HUDEP-2 (cell line): Measurements from ENCODE around the gene RELN.

ENCODE experiments used
- DNase-seq, 76 experiments: peaks; one replicate each; lab custom pipeline; 2025; ENCODE audit not compliant: unreplicated experiment in 76 of 76; lab: John Stamatoyannopoulos, UW

RELN gene

DNA sequence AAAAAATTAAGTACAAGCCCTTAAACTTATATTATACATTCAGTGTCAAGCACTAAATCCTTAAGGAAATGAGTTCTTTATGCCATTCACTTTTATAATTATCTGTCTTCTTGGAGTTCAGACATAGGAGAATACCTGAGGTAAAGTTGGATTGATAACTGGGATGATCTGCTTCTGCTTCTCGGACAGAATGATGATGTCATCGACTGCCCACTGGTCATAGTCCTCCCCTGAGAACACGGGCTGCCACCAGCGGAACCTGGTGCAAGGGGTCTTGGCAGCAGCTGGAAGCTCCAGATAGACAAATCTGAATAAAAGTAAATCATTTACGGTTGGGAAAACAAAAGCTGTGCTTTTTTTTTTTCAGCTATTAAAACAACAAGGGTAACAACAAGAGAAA, 395.3 kb downstream of the RELN start:
- DNase-seq = no peak

GRCh38 chr7:103593691-103594090, 395.8 kb downstream of the RELN start:
- DNase-seq = no peak

- DNase-seq = no peak
Measured at GRCh38 chr7:103592844-103593243, 396.6 kb downstream of the RELN start.

DNA sequence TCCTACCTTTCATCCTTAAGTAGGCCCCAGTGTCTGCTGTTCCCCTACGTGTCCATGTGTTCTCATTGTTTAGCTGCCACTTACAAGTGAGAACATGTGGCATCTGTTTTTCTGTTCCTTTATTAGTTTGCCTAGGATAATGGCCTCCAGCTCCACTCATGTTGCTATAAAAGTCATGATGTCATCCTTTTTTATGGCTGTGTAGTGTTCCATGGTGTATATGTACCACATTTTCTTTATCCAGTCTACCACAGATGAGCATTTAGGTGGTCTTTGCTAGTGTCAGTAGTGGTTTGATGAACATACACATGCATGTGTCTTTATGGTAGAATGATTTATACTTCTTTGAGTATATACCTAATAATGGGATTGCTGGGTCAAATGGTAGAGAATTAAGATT, 397.3 kb downstream of the RELN start:
- DNase-seq = no peak

GRCh38 chr7:103580031-103580430, 409.4 kb downstream of the RELN start:
- no peak for DNase-seq

- no peak for DNase-seq
Measured at GRCh38 chr7:103577059-103577458, 412.4 kb downstream of the RELN start.

- DNase-seq = no peak
Measured at GRCh38 chr7:103576641-103577040, 412.8 kb downstream of the RELN start.

DNA sequence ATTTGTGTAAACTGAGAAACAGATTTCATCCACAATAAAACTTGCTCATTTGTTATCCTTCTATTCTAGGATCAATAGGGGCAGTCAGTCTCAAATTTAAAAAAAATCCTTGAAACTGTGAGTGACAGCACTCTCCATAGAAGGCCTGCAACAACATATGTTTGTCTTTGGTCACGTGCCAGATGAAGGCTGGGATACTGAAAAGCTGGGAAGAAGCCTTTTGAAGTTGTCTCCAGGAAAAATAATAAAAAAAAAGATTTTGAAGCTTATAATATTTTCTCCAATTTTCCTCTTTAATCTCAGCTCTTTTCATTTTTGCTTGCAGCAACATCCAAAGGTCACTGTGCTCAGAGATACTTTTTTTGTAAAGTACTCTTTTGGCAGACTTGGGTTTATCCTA, 414.9 kb downstream of the RELN start:
- no peak for DNase-seq

- peak in 10 of 76 experiments; percentile 1 to 27 (median 6) for DNase-seq
Measured at GRCh38 chr7:103573479-103574058, 415.9 kb downstream of the RELN start.

DNA sequence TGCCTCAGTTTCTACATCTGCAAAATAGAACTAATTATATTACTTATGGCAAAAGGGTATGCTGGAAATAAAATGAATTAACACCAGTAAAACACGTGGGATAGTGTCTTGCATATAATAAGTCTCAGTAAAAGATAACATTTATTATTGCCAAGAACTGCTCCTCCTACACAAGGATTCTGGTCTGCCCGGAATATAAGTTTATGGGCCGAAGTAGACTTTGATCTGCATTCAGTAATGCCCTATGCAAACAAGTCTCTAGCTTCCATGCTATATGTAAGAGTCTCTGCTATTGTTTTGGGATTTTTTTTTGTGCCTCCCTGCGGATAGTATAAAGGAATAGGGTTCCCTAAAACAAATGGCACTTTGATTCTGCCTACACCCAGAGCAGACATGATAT, 417.9 kb downstream of the RELN start:
- no peak for DNase-seq

- DNase-seq = no peak
Measured at GRCh38 chr7:103569621-103570305, 419.7 kb downstream of the RELN start.

GRCh38 chr7:103564416-103564815, 425.0 kb downstream of the RELN start:
- DNase-seq = no peak

GRCh38 chr7:103560136-103560535, 429.3 kb downstream of the RELN start:
- no peak for DNase-seq

DNA sequence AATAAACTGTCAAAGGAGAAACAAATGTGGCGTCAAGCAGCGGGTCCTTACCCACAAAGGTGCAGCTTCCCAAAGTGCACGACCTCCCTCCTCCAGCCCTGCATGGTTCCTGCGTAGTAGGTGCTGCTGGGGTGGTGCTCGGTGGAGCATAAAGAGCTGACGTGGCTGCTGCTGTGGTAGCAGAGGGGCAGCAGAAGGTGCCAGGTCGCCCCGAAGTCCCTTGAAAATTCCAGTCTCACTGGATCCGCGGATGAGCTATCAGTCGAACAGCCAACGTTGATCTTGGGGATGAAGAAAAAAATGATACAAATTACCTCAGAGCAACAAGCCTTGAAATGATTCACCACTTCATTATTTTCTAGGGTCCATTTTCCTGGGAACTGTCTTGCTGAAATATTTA, 438.4 kb downstream of the RELN start:
- DNase-seq = no peak

DNA sequence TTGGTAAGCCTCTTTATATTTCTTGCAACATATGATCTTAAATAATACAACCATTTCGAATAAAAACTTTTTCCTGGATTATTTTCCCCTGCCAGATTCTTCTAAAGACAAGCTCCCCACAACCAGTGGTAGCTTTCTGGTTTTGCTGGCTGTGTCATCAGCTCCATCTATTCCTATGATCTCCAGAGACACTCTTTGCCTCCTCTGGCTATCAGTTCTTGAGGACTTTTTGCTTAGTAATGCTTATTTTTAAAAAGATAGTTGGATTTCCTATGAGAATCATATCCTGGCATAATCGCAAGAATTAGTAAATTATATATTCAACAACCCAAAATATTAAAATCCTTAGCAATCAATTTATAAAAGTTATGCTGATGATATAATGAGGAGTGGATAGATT, 439.7 kb downstream of the RELN start:
- no peak for DNase-seq

DNA sequence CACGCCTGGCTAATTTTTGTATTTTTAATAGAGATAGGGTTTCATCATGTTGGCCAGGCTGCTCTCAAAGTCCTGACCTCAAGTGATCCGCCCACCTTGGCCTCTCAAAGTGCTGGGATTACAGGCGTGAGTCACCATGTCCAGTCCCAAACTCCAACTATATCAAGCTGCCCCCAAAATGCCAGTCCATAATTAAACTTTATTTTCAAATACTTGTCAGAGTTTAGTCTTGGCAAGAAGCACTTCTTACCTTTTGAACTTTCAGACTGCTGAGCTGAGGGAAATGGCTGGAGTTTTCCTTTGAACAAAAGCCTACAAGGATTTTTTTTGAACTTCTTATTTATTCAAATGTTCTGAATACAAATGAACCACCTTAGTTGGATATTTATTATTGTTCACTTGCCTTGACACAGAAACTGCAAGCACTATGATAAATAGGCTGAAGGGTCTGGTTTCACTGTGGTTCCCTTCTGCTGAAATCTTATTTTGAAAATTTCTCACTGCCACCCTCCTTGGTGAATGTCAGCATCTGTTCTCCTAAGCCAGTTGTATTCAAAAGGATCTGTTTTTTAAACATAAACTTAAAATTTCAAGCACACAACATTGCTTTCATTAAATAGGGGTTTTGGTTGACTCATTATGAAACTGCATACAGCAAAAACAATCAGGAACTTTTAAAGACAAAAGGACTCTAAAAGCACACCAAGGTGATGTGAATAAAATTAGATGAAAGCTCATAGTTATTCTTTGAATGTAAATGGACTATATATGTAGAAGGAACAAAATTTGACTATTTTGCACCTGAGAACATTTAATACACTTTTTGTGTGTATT, 441.8 kb downstream of the RELN start:
- no peak for DNase-seq

DNA sequence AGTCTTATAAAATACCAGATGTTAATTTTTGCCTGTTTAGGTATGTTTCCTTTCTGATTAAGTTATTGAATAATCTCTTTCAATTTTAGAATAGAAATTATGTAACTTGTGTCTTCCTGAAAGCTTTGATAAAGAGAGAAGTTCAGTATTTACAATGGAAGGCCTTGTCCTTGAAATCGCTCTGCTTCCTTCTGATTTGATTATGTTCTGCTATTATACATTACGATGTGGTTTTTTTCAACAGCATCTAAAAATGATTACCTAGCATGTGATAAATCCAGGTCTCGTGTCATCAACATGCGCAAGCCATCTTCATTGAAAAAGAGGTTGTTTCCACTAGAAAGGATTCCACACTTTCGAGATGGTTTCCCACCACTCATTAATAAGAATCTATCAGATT, 447.0 kb downstream of the RELN start:
- DNase-seq = no peak

GRCh38 chr7:103541947-103542346, 447.5 kb downstream of the RELN start:
- DNase-seq = no peak

- peak; percentile 19 to 97 (median 88) for DNase-seq
Measured at GRCh38 chr7:103541026-103541425, 448.4 kb downstream of the RELN start.

GRCh38 chr7:103540338-103540737, 449.1 kb downstream of the RELN start:
- DNase-seq = peak in 2 of 76 experiments; percentile 20 to 57

GRCh38 chr7:103539875-103540274, 449.6 kb downstream of the RELN start:
- no peak for DNase-seq
